CD8-positive, alpha-beta memory T cell (primary cell): ENCODE results near the gene LRIT1. TPM values are rescaled to one million over a fixed set of nuclear protein-coding genes. Genes with fewer than 3 reads are reported as not detected.

Experiments
- CTCF ChIA-PET: fragments of 350-600 bp; sonication (Branson Sonifier 250); formaldehyde crosslinking; loops from one replicate; lab custom pipeline; 2021; ENCODE audit warnings: antibody characterized with exemption; lab: Charles Lee
- POLR2A ChIA-PET: fragments of 350-600 bp; sonication (Branson Sonifier 250); formaldehyde crosslinking; loops from one replicate; lab custom pipeline; 2021; ENCODE audit warnings: antibody characterized with exemption; lab: Charles Lee
- DNase-seq, 5 donors: peaks; one replicate each; pipeline versions ENCODE4 v3.0.0 to v3.0.0-alpha.2; 2020 to 2022; ENCODE audit warnings: mixed read lengths in 1 of 5
- H3K27ac ChIP-seq: one replicate; pipeline ENCODE4 v1.7.0; 2013; ENCODE audit warnings: low read depth, mild to moderate bottlenecking, low read length, moderate library complexity
- H3K27me3 ChIP-seq: 2 replicates; pipeline ENCODE4 v1.7.0; 2013; ENCODE audit warnings: low read length, mild to moderate bottlenecking; ENCODE audit not compliant: insufficient read depth, poor library complexity, severe bottlenecking
- H3K36me3 ChIP-seq: 2 replicates; pipeline ENCODE4 v1.7.0; 2013; ENCODE audit warnings: mild to moderate bottlenecking, low read length, moderate library complexity; ENCODE audit not compliant: insufficient read depth
- H3K4me1 ChIP-seq: 2 replicates; pipeline ENCODE4 v1.7.0; 2013; ENCODE audit warnings: mild to moderate bottlenecking, low read length, moderate library complexity; ENCODE audit not compliant: insufficient read depth
- H3K4me3 ChIP-seq: 2 replicates; pipeline ENCODE4 v1.7.0; 2013; ENCODE audit warnings: mild to moderate bottlenecking, low read length
- H3K9me3 ChIP-seq: 2 replicates; pipeline ENCODE4 v1.7.0; 2013; ENCODE audit warnings: mild to moderate bottlenecking, low read length
- H3K27ac Mint-ChIP-seq, 8 donors: one replicate each; pipeline ENCODE4 v1.8.0; 2020 to 2021; ENCODE audit warnings: mixed read lengths in 8 of 8, mild to moderate bottlenecking in 6 of 8, inconsistent platforms in 3 of 8, moderate library complexity in 3 of 8
- H3K27me3 Mint-ChIP-seq, 2 donors: one replicate each; pipeline ENCODE4 v1.8.0; 2020 to 2021; ENCODE audit warnings: mixed read lengths in 2 of 2, mild to moderate bottlenecking in 1 of 2, moderate library complexity in 1 of 2
- H3K36me3 Mint-ChIP-seq, 3 donors: one replicate each; pipeline ENCODE4 v1.8.0; 2020 to 2021; ENCODE audit warnings: mixed read lengths in 3 of 3, inconsistent platforms in 1 of 3, mild to moderate bottlenecking in 1 of 3
- H3K4me1 Mint-ChIP-seq, 3 donors: one replicate each; pipeline ENCODE4 v1.8.0; 2020 to 2021; ENCODE audit warnings: mixed read lengths in 3 of 3, inconsistent platforms in 1 of 3, mild to moderate bottlenecking in 1 of 3
- H3K4me3 Mint-ChIP-seq, 7 donors: one replicate each; pipeline ENCODE4 v1.8.0; 2020 to 2021; ENCODE audit warnings: mixed read lengths in 7 of 7, mild to moderate bottlenecking in 6 of 7, moderate library complexity in 4 of 7, inconsistent platforms in 2 of 7
- H3K9me3 Mint-ChIP-seq, 5 donors: one replicate each; pipeline ENCODE4 v1.8.0; 2020 to 2022; ENCODE audit warnings: mixed read lengths in 5 of 5, mild to moderate bottlenecking in 3 of 5, moderate library complexity in 2 of 5, inconsistent platforms in 1 of 5
- polyA plus RNA-seq: library from polyadenylated mRNA; unstranded; fragments of 300-500 nt; fragmentation: Illumina TruSeq; gene quantifications from one replicate; pipeline ENCODE4 v1.2.3, GENCODE V29; 2021
- total RNA-seq, 2 experiments: library from RNA; stranded (reverse); gene quantifications; one replicate each; pipeline ENCODE4 v1.2.3, GENCODE V29; 2021

The LRIT1 gene
- total and polyA plus RNA-seq, 3 experiments from 2014 or later, result not detected

DNA sequence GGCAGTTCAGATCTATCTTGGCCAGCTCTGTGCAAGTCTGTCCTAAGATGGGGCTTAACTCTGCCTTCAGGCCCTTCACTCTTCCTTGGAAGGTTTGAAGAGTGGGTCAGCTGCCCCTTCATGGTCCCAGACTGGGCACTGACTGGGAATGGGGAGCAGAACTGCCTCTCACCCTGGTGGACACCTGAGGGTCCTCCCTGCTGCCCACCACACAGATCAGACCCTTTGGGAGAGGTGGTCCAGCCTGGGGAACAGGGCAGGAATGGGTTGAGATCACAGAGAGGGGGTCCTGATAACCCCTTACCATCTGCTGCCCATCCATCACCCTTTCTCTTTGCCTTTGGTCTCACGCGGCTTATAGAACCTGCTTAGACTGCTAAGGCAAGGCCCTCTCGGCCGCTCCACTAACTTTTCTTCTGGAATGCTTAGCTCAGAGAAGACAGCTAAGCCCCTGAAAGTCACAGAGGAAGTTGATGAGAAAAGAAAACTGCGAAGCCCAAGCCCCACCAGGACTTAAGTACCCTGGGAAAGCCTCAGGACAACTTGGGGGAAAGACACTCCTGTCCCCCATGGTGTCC, 47.4 kb downstream of the LRIT1 start:
- Mint-ChIP-seq H3K4me3 (peak overlapping the region; percentile 70 to 90 (median 74)), H3K27me3 (peaks cover 5 to 9% of the 10 kb centered on the region in 2 donors), H3K4me1 (peaks cover 14 to 37% (median 25%) of the 10 kb centered on the region in 3 donors), H3K9me3 (no peaks in the 10 kb centered on the region), H3K27ac (peak overlapping the region in 3 of 8 donors; percentile 43 to 74 (median 64)), H3K36me3 (no peaks in the 10 kb centered on the region)
- ChIA-PET POLR2A (interaction anchor here (2.3 kb wide), 1 partner anchor 17 kb away, joined by 8 read pairs; no protein-coding TSS in a partner anchor), CTCF (interaction anchor here (0.8 to 2.3 kb wide), 2 partner anchors 11 to 46 kb away, joined by 4 to 10 read pairs; no protein-coding TSS in a partner anchor)
- H3K27me3 ChIP-seq, result peaks cover 19% of the 10 kb centered on the region
- no peak overlapping the region for H3K4me3 ChIP-seq
- no peak overlapping the region for H3K27ac ChIP-seq
- H3K36me3 ChIP-seq, result no peaks in the 10 kb centered on the region
- H3K4me1 ChIP-seq, result peaks cover 28% of the 10 kb centered on the region
- no peaks in the 10 kb centered on the region for H3K9me3 ChIP-seq
- no peak for DNase-seq

DNA sequence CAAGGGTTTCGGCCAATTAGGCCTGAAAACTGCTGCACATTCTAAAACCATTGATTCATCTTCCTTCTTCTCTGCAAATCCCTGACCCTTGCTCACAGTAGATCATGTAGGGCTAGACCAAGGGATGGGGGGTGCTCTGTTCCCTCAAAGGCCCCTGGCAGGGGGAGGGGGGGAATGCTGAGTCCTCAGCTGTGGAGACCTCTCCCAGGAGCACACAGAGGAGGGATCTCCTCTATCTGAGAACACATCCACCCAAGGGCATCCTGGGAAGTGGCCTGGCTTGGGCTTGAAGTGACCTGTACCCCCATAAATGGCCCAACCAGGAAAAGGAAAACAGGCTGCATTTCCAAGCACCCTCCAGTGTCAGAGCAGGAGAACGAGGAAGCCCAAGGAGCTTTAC, 48.0 kb downstream of the LRIT1 start:
- Mint-ChIP-seq H3K4me3 (peak overlapping the region in 5 of 7 donors; percentile 24 to 90 (median 46)), H3K27ac (peak overlapping the region in 2 of 8 donors; percentile 21 to 43), H3K4me1 (peaks cover 14 to 37% (median 25%) of the 10 kb centered on the region in 3 donors), H3K36me3 (no peaks in the 10 kb centered on the region), H3K27me3 (peaks cover 5 to 9% of the 10 kb centered on the region in 2 donors), H3K9me3 (no peaks in the 10 kb centered on the region)
- DNase-seq, result no peak
- POLR2A ChIA-PET, result interaction anchor here (2.3 kb wide), 1 partner anchor 16 kb away, joined by 8 read pairs; no protein-coding TSS in a partner anchor
- Histone ChIP-seq H3K4me3 (no peak overlapping the region), H3K9me3 (no peaks in the 10 kb centered on the region), H3K27me3 (peaks cover 19% of the 10 kb centered on the region), H3K36me3 (no peaks in the 10 kb centered on the region), H3K27ac (no peak overlapping the region), H3K4me1 (peaks cover 28% of the 10 kb centered on the region)
- CTCF ChIA-PET, result interaction anchor here (0.8 to 2.3 kb wide), 2 partner anchors 12 to 46 kb away, joined by 4 to 10 read pairs; no protein-coding TSS in a partner anchor

DNA sequence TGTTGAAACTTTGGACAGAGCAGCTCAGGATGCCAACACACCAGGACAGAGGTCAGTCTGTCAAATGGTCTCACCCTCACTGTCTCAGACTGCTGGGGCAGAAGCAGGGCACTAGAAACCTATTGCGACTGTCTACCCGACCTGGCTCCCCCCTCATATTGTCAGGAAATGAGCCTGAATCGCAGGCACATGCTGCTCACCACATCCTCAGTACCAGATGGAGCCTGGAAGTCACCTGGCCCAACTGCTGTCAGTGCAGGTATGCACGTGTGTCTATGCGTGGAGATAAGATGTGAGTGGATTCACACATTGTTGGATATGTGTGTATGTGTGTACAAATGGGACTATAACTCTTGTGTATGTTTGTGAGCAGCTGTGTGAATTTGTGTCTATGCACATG, 50.2 kb downstream of the LRIT1 start:
- Histone ChIP-seq H3K27me3 (peaks cover 19% of the 10 kb centered on the region), H3K27ac (no peak overlapping the region), H3K36me3 (no peaks in the 10 kb centered on the region), H3K4me1 (peaks cover 28% of the 10 kb centered on the region), H3K9me3 (no peaks in the 10 kb centered on the region), H3K4me3 (no peak overlapping the region)
- H3K36me3 Mint-ChIP-seq, result no peaks in the 10 kb centered on the region
- H3K4me1 Mint-ChIP-seq, result peaks cover 14 to 37% (median 25%) of the 10 kb centered on the region in 3 donors
- H3K4me3 Mint-ChIP-seq, result peak overlapping the region in 6 of 7 donors; percentile 2 to 33 (median 15)
- peak overlapping the region in 6 of 8 donors; percentile 0 to 81 (median 14) for H3K27ac Mint-ChIP-seq
- no peaks in the 10 kb centered on the region for H3K9me3 Mint-ChIP-seq
- CTCF ChIA-PET, result interaction anchor here (1.0 to 2.1 kb wide), 2 partner anchors 14 to 43 kb away, joined by 3 to 11 read pairs; no protein-coding TSS in a partner anchor
- peak; percentile 11 to 60 (median 36) for DNase-seq
- POLR2A ChIA-PET, result interaction anchor here (1.0 kb wide), 1 partner anchor 52 kb away, joined by 3 read pairs; the partner anchor contains the start of gene GHITM
- H3K27me3 Mint-ChIP-seq, result peaks cover 0 to 5% of the 10 kb centered on the region in 2 donors

DNA sequence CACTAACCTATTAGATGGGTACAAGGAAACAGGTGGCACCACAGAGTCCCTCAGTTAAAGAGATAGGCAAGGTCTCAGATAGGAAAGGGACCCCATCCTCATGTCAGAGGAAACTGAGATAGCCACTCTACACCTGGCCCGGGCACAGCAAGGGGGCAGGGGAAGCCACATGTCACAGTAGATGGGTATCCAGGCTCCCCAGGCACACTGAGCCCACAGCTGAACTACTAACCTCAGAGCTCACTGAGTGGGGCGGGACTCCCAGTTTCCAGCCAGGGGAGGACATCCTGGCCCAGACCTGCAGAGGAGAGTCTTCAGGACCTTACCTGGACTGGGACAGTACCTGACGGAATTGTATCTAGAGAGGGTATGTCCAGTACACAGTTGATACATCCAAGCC, 50.7 kb downstream of the LRIT1 start:
- DNase-seq, result no peak
- ChIA-PET CTCF (interaction anchor here (2.1 kb wide), 1 partner anchor 42 kb away, joined by 11 read pairs; no protein-coding TSS in a partner anchor), POLR2A (no interaction called here)
- Mint-ChIP-seq H3K36me3 (no peaks in the 10 kb centered on the region), H3K9me3 (no peaks in the 10 kb centered on the region), H3K27me3 (peaks cover 0 to 4% of the 10 kb centered on the region in 2 donors), H3K4me3 (peak overlapping the region in 3 of 7 donors; percentile 2 to 21 (median 12)), H3K4me1 (peaks cover 14 to 35% (median 25%) of the 10 kb centered on the region in 3 donors), H3K27ac (peak overlapping the region in 4 of 8 donors; percentile 2 to 81 (median 48))
- no peaks in the 10 kb centered on the region for H3K9me3 ChIP-seq
- H3K27ac ChIP-seq, result no peak overlapping the region
- H3K4me1 ChIP-seq, result peaks cover 28% of the 10 kb centered on the region
- no peak overlapping the region for H3K4me3 ChIP-seq
- peaks cover 19% of the 10 kb centered on the region for H3K27me3 ChIP-seq
- H3K36me3 ChIP-seq, result no peaks in the 10 kb centered on the region

DNA sequence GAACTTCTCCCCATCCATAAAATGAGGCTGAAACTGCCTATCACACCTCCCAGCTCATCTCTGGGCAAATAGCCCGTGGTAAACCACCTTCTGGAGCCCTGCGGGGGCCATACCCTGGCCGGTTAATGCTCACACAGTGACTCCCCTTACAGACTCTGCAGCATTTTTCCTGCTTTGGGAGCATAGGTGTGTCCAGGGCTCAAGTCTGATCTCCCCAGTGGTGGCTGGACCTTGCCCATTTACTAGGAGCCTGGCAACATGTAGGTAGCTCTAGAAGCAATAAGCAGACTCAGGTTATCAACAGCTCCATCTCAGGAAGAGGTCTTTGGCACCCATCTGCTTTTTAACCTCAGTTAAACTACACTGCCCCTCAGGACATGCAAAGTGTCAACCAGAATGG, 52.5 kb downstream of the LRIT1 start:
- H3K36me3 ChIP-seq, result no peaks in the 10 kb centered on the region
- no peak for DNase-seq
- ChIA-PET CTCF (interaction anchor here (1.3 kb wide), 1 partner anchor 41 kb away, joined by 4 read pairs; no protein-coding TSS in a partner anchor), POLR2A (no interaction called here)
- peak overlapping the region in 1 of 8 donors; percentile 17 for H3K27ac Mint-ChIP-seq
- H3K9me3 Mint-ChIP-seq, result no peaks in the 10 kb centered on the region
- H3K27me3 ChIP-seq, result peaks cover 7% of the 10 kb centered on the region
- H3K27me3 Mint-ChIP-seq, result no peaks in the 10 kb centered on the region
- H3K27ac ChIP-seq, result no peak overlapping the region
- peaks cover 19 to 28% (median 25%) of the 10 kb centered on the region in 3 donors for H3K4me1 Mint-ChIP-seq
- peaks cover 17% of the 10 kb centered on the region for H3K4me1 ChIP-seq
- no peak overlapping the region for H3K4me3 Mint-ChIP-seq
- H3K4me3 ChIP-seq, result no peak overlapping the region
- no peaks in the 10 kb centered on the region for H3K9me3 ChIP-seq
- H3K36me3 Mint-ChIP-seq, result no peaks in the 10 kb centered on the region

DNA sequence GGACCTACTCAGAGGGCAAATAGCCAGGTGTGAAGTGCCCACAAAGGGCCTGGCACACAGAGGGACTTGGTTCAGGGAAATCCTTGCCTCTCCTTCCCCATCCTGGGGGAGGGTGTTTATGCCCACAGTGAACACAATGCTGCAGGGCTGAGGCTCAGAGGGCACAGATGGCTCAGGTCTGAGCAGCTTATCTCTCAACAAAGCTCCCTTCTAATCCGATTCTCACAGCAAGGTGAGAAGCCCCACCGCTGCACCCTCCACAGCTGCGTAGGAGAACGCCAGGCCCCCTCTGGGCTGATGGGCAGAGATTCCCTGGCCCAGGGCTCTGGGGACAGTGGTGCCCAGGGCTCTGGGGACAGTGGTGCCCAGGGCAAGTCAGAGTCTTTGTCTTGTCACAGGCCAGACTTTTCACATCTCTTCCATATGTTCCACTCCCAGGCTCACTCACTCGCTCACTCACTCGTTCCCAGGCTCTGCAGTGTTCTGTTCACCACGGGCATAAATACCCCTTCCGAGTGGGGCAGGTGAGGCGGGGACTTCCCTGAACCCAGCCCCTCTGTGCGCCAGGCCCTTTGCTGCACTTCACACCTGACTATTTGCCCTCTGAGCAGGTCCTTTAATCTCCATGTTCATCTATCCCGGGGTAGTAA, 55.7 kb downstream of the LRIT1 start:
- POLR2A ChIA-PET, result no interaction called here
- no peak overlapping the region for H3K4me3 ChIP-seq
- H3K4me1 Mint-ChIP-seq, result peaks cover 9 to 12% (median 12%) of the 10 kb centered on the region in 3 donors
- no peaks in the 10 kb centered on the region for H3K36me3 Mint-ChIP-seq
- peak overlapping the region in 1 of 8 donors; percentile 57 for H3K27ac Mint-ChIP-seq
- no peak overlapping the region for H3K27ac ChIP-seq
- no peaks in the 10 kb centered on the region for H3K27me3 Mint-ChIP-seq
- H3K27me3 ChIP-seq, result no peaks in the 10 kb centered on the region
- DNase-seq, result no peak
- no peaks in the 10 kb centered on the region for H3K9me3 ChIP-seq
- H3K36me3 ChIP-seq, result no peaks in the 10 kb centered on the region
- CTCF ChIA-PET, result interaction anchor here (1.6 kb wide), 1 partner anchor 29 kb away, joined by 3 read pairs; no protein-coding TSS in a partner anchor
- H3K4me3 Mint-ChIP-seq, result no peak overlapping the region
- no peaks in the 10 kb centered on the region for H3K9me3 Mint-ChIP-seq
- peaks cover 4% of the 10 kb centered on the region for H3K4me1 ChIP-seq

DNA sequence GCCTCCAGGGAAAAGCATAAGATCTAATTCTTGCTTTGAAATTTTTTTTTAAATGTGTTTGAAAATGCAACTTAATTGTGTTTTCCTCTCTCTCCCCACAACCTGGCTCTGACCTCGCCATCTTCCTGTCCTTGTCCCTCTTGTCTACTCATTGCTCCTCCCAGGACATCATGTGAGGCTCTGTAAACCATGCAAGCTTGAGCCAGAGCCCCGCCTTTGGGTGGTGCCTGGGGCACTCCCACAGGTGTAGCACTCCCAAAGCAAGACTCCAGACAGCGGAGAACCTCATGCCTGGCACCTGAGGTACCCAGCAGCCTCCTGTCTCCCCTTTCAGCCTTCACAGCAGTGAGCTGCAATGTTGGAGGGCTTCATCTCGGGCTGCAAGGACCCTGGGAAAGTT, 56.8 kb downstream of the LRIT1 start:
- CTCF ChIA-PET, result interaction anchor here (1.6 to 1.8 kb wide), 2 partner anchors 30 to 36 kb away, joined by 3 to 4 read pairs; no protein-coding TSS in a partner anchor

More for the DNA sequence above, 56.8 kb downstream of the LRIT1 start:
- H3K27ac ChIP-seq, result no peak overlapping the region
- peak overlapping the region in 4 of 8 donors; percentile 3 to 91 (median 35) for H3K27ac Mint-ChIP-seq
- no peak for DNase-seq
- H3K4me3 ChIP-seq, result no peak overlapping the region
- H3K9me3 ChIP-seq, result no peaks in the 10 kb centered on the region
- POLR2A ChIA-PET, result no interaction called here
- H3K9me3 Mint-ChIP-seq, result no peaks in the 10 kb centered on the region
- H3K4me1 Mint-ChIP-seq, result peaks cover 5 to 7% (median 6%) of the 10 kb centered on the region in 3 donors
- no peaks in the 10 kb centered on the region for H3K36me3 ChIP-seq
- no peaks in the 10 kb centered on the region for H3K27me3 Mint-ChIP-seq
- no peak overlapping the region for H3K4me3 Mint-ChIP-seq
- no peaks in the 10 kb centered on the region for H3K36me3 Mint-ChIP-seq
- H3K4me1 ChIP-seq, result no peaks in the 10 kb centered on the region
- no peaks in the 10 kb centered on the region for H3K27me3 ChIP-seq
